Eye (tissue), 1 donor: ENCODE results near the gene CAMTA1.

Experiments
- DNase-seq: peaks from one replicate; pipeline ENCODE4 v3.0.0-alpha.2; 2015

Gene CAMTA1

GRCh38 chr1:7448986-7449385, 663.7 kb downstream of the CAMTA1 start:
- DNase-seq, result no peak

- DNase-seq, result no peak
Observed at GRCh38 chr1:7449750-7450149, 664.5 kb downstream of the CAMTA1 start.

DNA sequence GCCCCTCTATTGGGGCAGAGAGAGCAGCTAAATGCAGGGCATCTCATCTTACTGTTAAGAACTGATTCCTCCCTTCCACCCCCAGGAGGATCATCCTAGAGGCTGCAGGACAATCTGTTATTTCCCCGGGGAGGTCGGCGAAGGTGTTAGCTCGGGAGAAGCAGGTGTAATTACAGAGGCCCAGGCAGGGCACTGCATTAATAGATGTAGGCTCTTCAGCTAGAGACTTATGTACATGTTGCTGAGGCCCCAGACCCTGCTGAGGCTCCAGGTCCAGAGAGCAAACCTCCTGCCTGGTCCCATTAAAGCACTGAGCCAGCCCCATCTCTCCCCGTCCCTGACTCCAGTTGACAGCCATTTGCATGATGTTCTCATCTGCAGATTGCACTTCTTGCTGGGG, 665.6 kb downstream of the CAMTA1 start:
- DNase-seq, result no peak

- no peak for DNase-seq
Observed at GRCh38 chr1:7453038-7453437, 667.8 kb downstream of the CAMTA1 start.

GRCh38 chr1:7454052-7454815, 669.0 kb downstream of the CAMTA1 start:
- no peak for DNase-seq

DNA sequence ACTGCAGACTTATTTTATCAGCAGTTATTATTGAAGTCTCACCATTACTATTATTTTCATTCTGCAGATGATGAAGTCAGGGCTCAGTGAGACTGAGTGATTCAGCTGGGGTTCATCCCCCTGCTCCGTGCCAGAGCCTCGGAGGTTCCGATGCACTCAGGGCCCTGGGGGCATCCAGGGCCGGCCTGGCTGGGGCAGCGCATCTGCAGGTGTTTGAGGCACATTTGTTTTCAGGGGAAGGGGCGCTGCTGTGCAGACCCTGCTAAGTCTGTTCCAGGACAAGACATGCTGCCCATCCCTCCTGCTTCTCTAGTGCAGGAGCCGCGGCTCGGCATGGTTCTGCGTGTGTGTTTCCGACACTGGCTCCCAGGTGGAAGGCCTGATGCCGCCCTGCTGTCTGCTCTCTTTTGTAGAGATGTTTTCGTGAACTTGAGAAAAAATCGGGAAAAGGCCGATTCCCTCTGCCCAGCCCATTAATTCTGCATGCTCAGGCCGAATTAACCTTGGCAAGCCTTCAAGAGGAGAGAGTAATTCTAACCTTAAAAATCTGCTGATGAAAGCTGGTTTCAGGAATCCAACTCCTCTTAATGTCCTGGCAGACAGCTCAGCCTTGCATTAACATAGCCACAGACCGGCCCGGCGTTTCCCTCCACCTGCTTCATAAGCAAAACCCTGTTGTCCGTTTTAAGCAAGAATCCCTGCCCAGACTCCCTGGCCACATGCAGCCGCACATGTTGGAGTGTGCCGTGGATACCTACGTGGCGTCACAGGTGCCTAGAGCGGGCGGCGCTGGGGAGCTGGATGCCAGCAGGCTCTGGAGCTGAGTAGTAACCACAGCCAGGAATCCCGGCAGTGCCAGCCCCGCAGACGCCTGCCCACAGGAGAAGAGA, 669.9 kb downstream of the CAMTA1 start:
- DNase-seq, result no peak

- DNase-seq, result no peak
Observed at GRCh38 chr1:7455796-7456721, 670.8 kb downstream of the CAMTA1 start.

DNA sequence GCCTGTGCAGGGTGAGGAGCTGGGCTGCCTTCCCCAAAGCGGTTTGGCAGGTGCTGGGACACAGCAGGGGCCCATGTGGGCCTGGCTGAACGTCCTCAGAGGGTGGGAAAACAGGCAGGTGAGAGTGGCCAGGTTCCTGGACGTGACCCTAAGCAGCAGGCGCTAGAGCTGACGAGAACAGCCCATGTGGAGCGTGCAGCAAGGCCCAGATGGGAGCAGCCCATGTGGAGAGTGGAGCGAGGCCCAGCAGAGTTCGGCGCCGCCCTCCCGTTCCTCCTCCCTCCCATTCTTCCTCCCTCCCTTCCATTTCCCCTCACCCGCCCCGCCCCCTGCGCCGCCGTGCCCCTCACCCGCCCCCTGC, 671.4 kb downstream of the CAMTA1 start:
- no peak for DNase-seq

DNA sequence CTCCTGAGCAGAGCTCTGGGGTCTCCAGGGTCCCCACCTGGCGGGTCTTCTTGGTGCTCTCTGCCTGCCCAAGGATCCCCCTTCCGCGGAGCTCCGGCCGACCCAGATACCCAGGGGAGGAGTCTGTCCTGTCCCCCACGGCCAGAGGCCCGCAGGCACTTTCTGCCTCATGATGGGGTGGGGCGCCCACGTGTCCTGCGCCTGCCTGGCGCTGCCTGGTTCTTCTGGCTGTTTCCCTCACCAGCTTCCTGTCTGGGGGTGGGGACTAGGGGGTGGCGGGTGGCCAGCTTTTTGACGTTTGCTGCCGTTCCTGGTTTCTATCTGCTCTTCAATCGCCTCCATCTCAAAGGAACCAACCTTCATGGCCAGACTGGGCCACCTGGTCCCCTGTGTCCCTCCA, 672.6 kb downstream of the CAMTA1 start:
- DNase-seq, result no peak

GRCh38 chr1:7458946-7459345, 673.7 kb downstream of the CAMTA1 start:
- no peak for DNase-seq

DNA sequence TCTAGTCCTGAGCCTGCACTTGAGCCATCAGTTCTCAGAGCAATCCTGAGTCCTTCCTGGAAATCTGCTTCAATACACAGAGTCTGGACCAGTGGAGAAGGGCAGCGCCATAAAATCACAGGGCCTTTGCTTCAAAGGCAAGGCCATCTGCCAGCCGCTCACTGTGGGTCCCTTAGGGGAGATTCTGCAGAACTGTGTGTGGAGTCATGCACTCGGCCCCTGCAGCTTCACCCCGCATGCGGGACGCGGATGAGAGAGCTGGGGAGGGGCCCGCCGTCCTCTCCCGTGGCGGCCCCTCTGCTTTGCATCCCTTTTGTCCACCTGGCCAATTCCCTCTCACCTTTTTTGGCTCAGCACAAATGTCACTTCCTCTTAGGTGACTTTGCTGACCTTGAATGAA, 674.7 kb downstream of the CAMTA1 start:
- peak; percentile 45 for DNase-seq

DNA sequence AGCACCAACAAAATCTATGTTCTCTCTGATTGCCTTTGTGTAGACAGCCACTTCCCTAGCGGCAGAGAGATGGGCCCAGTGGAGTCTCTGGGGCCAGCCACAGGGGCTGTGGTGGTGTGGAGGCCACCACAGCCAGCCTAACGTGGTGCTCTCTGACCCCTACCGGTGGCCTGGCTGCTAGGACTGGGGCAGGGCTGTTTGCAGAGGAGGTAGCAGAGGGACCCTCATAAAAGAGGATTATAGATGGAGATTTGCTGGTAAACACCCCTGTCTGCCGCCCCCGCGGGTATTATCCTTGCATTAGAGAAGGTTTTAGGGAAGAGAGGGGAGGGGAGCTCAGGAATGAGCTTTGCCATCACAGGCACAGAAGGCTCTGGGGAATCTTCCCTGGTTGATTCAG, 675.6 kb downstream of the CAMTA1 start:
- no peak for DNase-seq

DNA sequence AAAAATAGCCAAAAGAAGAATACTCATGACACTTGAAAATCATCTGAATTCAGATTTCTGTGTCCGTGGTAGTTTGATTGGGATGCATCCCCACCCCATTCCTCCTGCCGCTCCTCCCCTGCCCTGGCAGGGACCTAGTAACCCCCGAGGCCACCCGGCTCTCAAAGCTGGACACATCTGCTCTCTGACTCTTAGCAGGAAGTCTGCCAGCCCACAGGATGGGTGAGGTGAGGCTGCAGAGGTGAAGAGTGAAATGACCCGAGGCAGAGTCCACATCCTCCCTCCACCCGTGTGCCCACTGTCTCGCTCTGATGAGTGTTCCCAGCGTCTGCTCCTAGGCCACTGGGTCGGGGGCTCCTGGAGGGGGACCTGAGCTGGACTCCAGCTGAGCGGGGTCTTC, 677.4 kb downstream of the CAMTA1 start:
- DNase-seq, result no peak

- DNase-seq, result no peak
Observed at GRCh38 chr1:7463526-7463925, 678.3 kb downstream of the CAMTA1 start.

GRCh38 chr1:7464736-7465135, 679.5 kb downstream of the CAMTA1 start:
- no peak for DNase-seq

GRCh38 chr1:7467476-7468175, 682.4 kb downstream of the CAMTA1 start:
- DNase-seq, result no peak

GRCh38 chr1:7468248-7468647, 683.0 kb downstream of the CAMTA1 start:
- DNase-seq, result no peak

DNA sequence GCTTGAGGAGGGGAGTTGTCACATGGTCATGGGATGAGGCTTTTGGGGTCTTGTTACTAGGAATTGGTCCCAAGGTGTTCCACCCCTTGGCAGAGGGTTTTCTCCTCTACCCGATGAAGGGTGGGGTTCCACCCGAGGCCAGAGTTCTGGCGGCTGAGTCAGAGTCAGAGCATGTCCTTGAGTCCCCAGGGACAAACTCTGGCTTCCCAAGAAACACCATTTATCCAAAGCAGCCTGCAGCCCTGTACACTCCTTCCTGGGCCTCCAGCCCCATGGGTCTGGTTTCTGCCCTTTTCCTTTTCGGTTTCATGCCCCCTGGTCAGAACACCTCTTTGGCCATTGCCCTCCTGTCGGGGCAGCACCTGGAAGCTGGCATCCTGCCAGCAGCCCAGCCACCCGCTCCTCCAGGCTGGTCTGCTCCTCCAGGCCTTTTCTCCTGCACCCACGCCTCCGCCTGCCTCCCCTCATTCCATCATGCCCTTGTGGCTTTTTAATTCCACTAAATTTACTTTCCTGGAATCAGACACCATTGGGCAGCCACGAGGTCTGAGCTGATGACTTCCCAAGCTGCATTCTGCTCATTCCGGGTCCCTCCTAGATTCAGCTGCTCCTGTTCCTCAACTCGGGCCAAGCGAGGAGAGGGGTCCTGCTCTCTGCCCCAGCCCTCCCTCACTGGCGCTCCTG, 684.1 kb downstream of the CAMTA1 start:
- peak; percentile 51 for DNase-seq

GRCh38 chr1:7470904-7471638, 685.8 kb downstream of the CAMTA1 start:
- peak; percentile 52 for DNase-seq

GRCh38 chr1:7471836-7472235, 686.6 kb downstream of the CAMTA1 start:
- peak; percentile 59 for DNase-seq
